A673 (cell line): ENCODE measurements around the gene PIGU. TPM values are rescaled to one million over a fixed set of nuclear protein-coding genes. Genes with fewer than 3 reads are reported as not detected.
A peak's percentile ranks its signal among the peaks of the same experiment; 100 is the strongest.

Experiments used
- BruUV-seq: library from RNA; stranded (reverse); fragments of 400-500 nt; replicated peaks from 2 replicates; lab custom pipeline; 2021; lab: Mats Ljungman, UMichigan
- CTCF ChIA-PET: fragments of 300-600 bp; sonication (Branson Sonifier 250); formaldehyde crosslinking; loops from one replicate; lab custom pipeline; 2022; ENCODE audit warnings: antibody characterized with exemption; lab: Charles Lee
- POLR2A ChIA-PET: fragments of 300-600 bp; sonication (Branson Sonifier 250); formaldehyde crosslinking; loops from one replicate; lab custom pipeline; 2022; ENCODE audit warnings: antibody characterized with exemption; ENCODE audit not compliant: low non-redundant PET; lab: Charles Lee
- DNase-seq: peaks from one replicate; pipeline ENCODE4 v3.0.0-alpha.2; 2015; ENCODE audit warnings: low spot score
- H3K27ac ChIP-seq: fragments of 200-600 bp; sonication (generic); 2 replicates; pipeline ENCODE4 v1.5.1; 2016; ENCODE audit warnings: mixed run types, low read depth, mild to moderate bottlenecking, mixed read lengths, antibody characterized with exemption, low read length; ENCODE audit not compliant: poor library complexity, severe bottlenecking
- H3K27me3 ChIP-seq: fragments of 200-600 bp; sonication (generic); replicated peaks from 2 replicates; pipeline ENCODE4 v1.6.1; 2017; ENCODE audit warnings: mixed run types, low read depth, mild to moderate bottlenecking, mixed read lengths, antibody characterized with exemption, low read length; ENCODE audit not compliant: insufficient read depth, poor library complexity
- H3K36me3 ChIP-seq: fragments of 200-600 bp; sonication (generic); 2 replicates; pipeline ENCODE4 v1.6.1; 2016; ENCODE audit warnings: mixed run types, mild to moderate bottlenecking, mixed read lengths, antibody characterized with exemption, low read length; ENCODE audit not compliant: insufficient read depth, poor library complexity, severe bottlenecking
- H3K4me1 ChIP-seq: fragments of 200-600 bp; sonication (generic); 2 replicates; pipeline ENCODE4 v1.6.1; 2017; ENCODE audit warnings: mixed run types, mild to moderate bottlenecking, mixed read lengths, antibody characterized with exemption, low read length; ENCODE audit not compliant: insufficient read depth, poor library complexity, severe bottlenecking
- H3K4me3 ChIP-seq: fragments of 200-600 bp; sonication (generic); 2 replicates; pipeline ENCODE4 v1.5.1; 2016; ENCODE audit warnings: low read depth, mixed run types, mild to moderate bottlenecking, mixed read lengths, low read length; ENCODE audit not compliant: poor library complexity, severe bottlenecking
- H3K9me3 ChIP-seq: fragments of 200-600 bp; sonication (generic); 2 replicates; pipeline ENCODE4 v1.6.1; 2016; ENCODE audit warnings: mixed run types, low read depth, mild to moderate bottlenecking, mixed read lengths, antibody characterized with exemption, low read length; ENCODE audit not compliant: poor library complexity, severe bottlenecking
- CTCF ChIP-seq: fragments of 300-800, 200-600 bp; sonication (generic); conservative IDR thresholded peaks from 2 replicates; pipeline ENCODE4 v1.5.1; 2017; ENCODE audit warnings: low read depth, mild to moderate bottlenecking, antibody characterized with exemption, low read length, moderate library complexity, mixed read lengths
- EZH2 ChIP-seq: fragments of 200-600 bp; sonication (generic); IDR thresholded peaks from 2 replicates; pipeline ENCODE4 v1.6.1; 2017; ENCODE audit warnings: borderline replicate concordance, low read depth, mild to moderate bottlenecking, mixed read lengths, antibody characterized with exemption, low read length; ENCODE audit not compliant: poor library complexity, severe bottlenecking
- intact Hi-C: fragments of 100-400 bp; cut with micrococcal nuclease; formaldehyde crosslinking; loops from one replicate; pipeline ENCODE4 v1.10.0; 2022; ENCODE audit not compliant: unreplicated experiment
- total RNA-seq: library from RNA; stranded (reverse); gene quantifications from 2 replicates; pipeline ENCODE4 v1.2.3, GENCODE V29; 2021

PIGU gene
- total RNA-seq, 1 experiment from 2014 or later: 31.4 TPM

GRCh38 chr20:34710861-34711574 lies 34.1 kb upstream of the PIGU start:
- no TSS peak for BruUV-seq
- no peak for TF ChIP-seq EZH2
- no peak for TF ChIP-seq CTCF
- Histone ChIP-seq H3K9me3 (no peaks in the 10 kb centered on the region), H3K4me1 (peaks cover 17% of the 10 kb centered on the region), H3K4me3 (no peak overlapping the region), H3K27me3 (no peaks in the 10 kb centered on the region), H3K27ac (no peak overlapping the region), H3K36me3 (no peaks in the 10 kb centered on the region)
- no peak for DNase-seq
- CTCF ChIA-PET: no interaction called here
- intact Hi-C loops: no loop called here
- POLR2A ChIA-PET: no interaction called here

GRCh38 chr20:34710568-34710839 lies 33.6 kb upstream of the PIGU start:
- ChIA-PET POLR2A (no interaction called here), CTCF (no interaction called here)
- intact Hi-C loops: no loop called here
- BruUV-seq: no TSS peak
- Histone ChIP-seq H3K4me1 (peaks cover 17% of the 10 kb centered on the region), H3K9me3 (no peaks in the 10 kb centered on the region), H3K36me3 (no peaks in the 10 kb centered on the region), H3K4me3 (peak overlapping the region; percentile 72), H3K27ac (no peak overlapping the region), H3K27me3 (no peaks in the 10 kb centered on the region)
- TF ChIP-seq CTCF: no peak
- TF ChIP-seq EZH2: no peak
- DNase-seq: no peak

- intact Hi-C loops: loop anchor here (5.0 kb wide), 3 partner anchors 153 to 398 kb away; partner anchors contain the start of gene MAP1LC3A
- peaks cover 18% of the 10 kb centered on the region for H3K4me1 ChIP-seq
- DNase-seq: peak; percentile 70
- peak overlapping the region; percentile 72 for H3K4me3 ChIP-seq
- no TSS peak for BruUV-seq
- TF ChIP-seq EZH2 (no peak), CTCF (peak; percentile 56)
- ChIA-PET CTCF (interaction anchor here (0.5 to 0.6 kb wide), 3 partner anchors 208 to 671 kb away, joined by 3 to 5 read pairs (median 4); no protein-coding TSS in a partner anchor), POLR2A (no interaction called here)
- no peaks in the 10 kb centered on the region for H3K9me3 ChIP-seq
- H3K27me3 ChIP-seq: no peaks in the 10 kb centered on the region
- H3K36me3 ChIP-seq: no peaks in the 10 kb centered on the region
- H3K27ac ChIP-seq: peak overlapping the region; percentile 84
Measured at GRCh38 chr20:34709831-34710567, 33.1 kb upstream of the PIGU start.
